GM12878 (cell line): ENCODE results near the gene TSHZ2.

ENCODE experiments used
- CTCF ChIP-seq, 3 experiments: IDR thresholded peaks in 2 of 3; conservative IDR thresholded peaks in 1 of 3; 2 replicates each; pipeline ENCODE4 v1.5.1; 2011; ENCODE audit warnings: low read depth in 3 of 3, low read length in 3 of 3, mild to moderate bottlenecking in 3 of 3, control low read depth in 2 of 3, moderate library complexity in 2 of 3, inconsistent platforms in 1 of 3, mixed read lengths in 1 of 3; ENCODE audit not compliant: control insufficient read depth in 2 of 3, insufficient read depth in 1 of 3; ENCODE audit errors: extremely low read depth in 1 of 3
- EZH2 ChIP-seq: IDR thresholded peaks from 2 replicates; pipeline ENCODE4 v1.6.1; 2012; ENCODE audit warnings: low read depth, mild to moderate bottlenecking, control low read depth, inconsistent platforms, low read length, borderline replicate concordance; ENCODE audit not compliant: control insufficient read depth
- MXI1 ChIP-seq: fragments of 150-350 bp; IDR thresholded peaks from 2 replicates; pipeline ENCODE4 v1.6.1; 2011; ENCODE audit warnings: low read depth, mild to moderate bottlenecking, inconsistent platforms, low read length, improper control_type of control experiment
- RBBP5 ChIP-seq: fragments of 200-600 bp; sonication (generic); conservative IDR thresholded peaks from 2 replicates; pipeline ENCODE4 v1.6.1; 2016
- ZSCAN29 ChIP-seq: fragments of 450-650 bp; IDR thresholded peaks from 2 replicates; pipeline ENCODE4 v1.6.1; 2017; ENCODE audit warnings: mild to moderate bottlenecking, moderate library complexity

- TF ChIP-seq CTCF (IDR thresholded peaks at IDR 0.05 in 2 of 3, conservative IDR thresholded peaks at IDR 0.05 in 1 of 3; ENCODE audit: control insufficient read depth in 2 of 3, extremely low read depth in 1 of 3, insufficient read depth in 1 of 3, low read depth in 3 of 3, low read length in 3 of 3) (no peak), EZH2 (no peak), MXI1 (no peak), RBBP5 (no peak), ZSCAN29 (no peak)
These were observed 20.9 kb downstream of the TSHZ2 start for GRCh38 chr20:52993076-52993475.
